HTR-8/SVneo (cell line): ENCODE measurements around the gene RPAP2.
"Not testable (repeated sequence)": the region's sequence is repeated elsewhere in the genome, so short reads cannot be mapped to it uniquely, and the experiment has no call there.

Experiments used
- DNase-seq: peaks from one replicate; pipeline ENCODE4 v3.0.0; 2011; ENCODE audit warnings: low spot score, mixed read lengths; ENCODE audit not compliant: insufficient read length
- FAIRE-seq: peaks from 2 replicates; lab custom pipeline; 2011; peaks lifted over from hg19 to GRCh38; lab: Jason Lieb, UNC

RPAP2 gene

DNA sequence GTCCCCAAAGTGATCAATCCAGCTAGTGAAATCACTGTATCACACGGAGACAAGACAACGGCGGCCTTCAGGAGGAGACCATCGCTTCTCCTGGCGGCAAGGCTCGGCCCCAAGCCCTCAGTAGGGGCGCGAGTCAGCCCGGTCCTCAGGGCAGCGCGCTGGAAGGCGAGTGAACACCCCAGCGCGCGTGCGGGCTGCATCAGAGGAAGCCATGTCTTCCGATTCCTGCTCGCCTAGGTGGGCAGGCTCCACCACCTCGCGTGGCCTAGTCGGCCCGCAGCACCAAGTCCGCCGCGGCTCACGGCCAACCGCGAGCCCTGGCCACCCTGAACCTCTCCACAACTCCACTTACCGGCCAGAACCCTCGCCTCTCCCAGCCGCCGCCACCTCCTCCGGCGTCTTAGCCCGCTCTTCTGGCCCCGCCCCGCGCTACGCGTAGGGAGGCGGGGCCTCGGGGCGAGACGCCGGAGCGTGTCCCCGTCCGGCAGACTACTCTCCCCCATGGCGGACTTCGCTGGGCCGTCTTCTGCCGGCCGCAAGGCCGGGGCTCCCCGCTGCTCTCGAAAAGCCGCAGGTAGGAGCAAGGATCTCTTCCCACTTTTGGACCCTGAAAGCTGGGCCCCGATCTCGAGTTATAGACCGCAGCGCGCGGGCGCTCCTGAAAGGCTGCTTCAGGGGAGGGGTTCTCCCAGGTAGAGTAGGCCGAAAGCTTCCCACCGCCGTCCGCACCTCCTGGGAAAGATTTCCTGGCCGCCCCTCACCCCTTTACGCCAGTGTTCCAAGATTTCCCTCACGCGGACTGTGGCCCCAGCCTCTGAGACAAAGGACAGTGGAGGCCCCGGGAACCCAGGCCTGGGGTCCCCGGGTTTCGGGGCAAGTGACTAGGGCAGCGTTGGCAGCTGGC lies at the start of gene RPAP2, which contains the start of gene GLMN:
TSS of gene RPAP2 (plus strand) at position 487 of the 904 bp plus-strand sequence. CDS start at position 502, 15 bp downstream.
TSS of gene GLMN (minus strand) at position 415 of the 904 bp plus-strand sequence. CDS start 988 bp downstream, outside the sequence.
- peak; percentile 76 for FAIRE-seq
- DNase-seq, result peak; percentile 74

DNA sequence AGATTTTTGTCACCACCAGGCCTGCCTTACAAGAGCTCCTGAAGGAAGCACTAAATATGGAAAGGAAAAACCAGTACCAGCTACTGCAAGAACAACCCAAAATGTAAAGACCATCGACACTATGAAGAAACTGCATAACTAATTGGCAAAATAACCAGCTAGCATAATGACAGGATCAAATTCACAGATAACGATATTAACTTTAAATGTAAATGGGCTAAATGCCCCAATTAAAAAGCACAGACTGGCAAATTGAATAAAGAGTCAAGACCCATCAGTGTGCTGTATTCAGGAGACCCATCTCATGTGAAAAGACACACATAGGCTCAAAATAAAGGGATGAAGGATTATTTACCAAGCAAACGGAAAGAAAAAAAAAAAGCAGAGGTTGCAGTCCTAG lies 44.1 kb upstream of the RPAP2 start:
- FAIRE-seq, DNase-seq: not testable (repeated sequence)

DNA sequence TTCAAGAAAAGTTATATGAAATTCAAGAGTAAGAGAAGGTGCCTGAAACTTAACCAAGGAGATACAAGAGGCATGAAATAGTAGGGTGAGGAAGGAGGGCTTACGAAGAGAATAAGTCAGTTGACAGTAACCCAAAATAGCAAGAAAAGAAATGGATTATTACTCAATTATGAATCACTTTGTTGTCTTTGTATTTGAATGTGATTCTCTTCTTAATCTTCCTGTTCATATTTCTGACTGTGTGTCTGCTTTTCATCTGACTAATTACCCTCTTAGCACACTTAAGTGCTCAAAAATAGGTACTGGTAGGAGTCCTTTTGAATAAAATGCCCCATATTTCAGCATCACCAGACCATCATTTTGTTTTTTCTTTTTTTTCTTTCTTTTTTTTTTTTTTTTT lies 39.5 kb upstream of the RPAP2 start:
- DNase-seq (no peak), FAIRE-seq (no peak)

DNA sequence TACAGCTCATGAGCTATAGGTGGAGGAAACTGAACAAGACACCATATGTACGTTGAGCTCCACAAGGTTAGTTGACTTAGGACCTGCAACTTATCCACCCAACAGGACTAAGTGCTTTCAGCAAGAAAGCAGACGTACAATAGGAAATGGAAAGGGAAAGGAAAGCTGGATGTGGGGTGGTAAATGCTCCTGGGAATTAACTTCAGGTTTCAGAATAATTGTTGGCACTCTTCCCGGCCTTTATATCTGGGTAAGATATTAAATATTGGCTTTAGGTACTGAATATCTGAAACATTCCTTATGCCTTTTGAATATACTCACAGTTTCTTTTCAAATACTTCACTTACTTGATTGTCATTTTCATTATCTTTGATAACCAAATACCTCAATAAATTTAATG lies 36.3 kb upstream of the RPAP2 start:
- no peak for FAIRE-seq
- no peak for DNase-seq

DNA sequence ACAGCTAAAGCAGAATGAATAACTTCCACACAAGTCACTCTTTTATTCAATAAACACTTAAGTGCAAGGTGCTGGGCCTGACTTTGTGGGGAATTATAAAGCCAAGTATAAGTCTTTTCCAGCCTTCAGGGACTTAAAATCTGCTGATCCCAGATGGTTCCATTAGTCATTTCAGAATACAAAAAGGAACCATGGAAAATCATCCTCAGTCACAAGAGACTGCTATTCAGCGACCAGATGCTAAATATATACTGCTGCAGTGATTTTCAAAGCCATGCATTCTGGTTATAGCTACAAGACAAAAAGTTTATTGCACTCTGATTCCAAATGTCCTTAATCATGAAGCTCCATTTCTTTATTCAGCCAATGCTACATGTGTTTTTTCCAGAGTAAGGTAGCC lies 25.8 kb upstream of the RPAP2 start:
- FAIRE-seq, result no peak

DNA sequence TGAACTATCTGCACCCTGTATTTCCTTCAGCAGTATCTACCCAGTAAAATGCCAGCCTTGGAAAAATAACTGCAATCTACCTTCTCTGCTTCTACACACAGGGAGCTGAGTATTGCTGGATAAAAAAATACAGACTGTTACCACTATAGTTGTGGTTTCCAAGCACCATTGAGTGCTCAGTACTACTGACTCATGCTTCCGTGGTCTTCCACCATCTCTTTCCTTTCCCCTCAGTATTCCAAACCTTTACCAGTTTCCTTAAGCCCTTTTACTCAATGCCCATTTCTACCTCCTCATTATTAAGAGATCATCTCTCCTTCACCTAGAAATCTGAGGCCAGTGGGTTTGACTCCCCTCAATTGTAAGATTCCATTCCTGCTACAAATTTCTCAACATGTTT lies 23.9 kb upstream of the RPAP2 start:
- no peak for FAIRE-seq
- DNase-seq, result no peak

More for the DNA sequence above, 25.8 kb upstream of the RPAP2 start:
- DNase-seq, result no peak

DNA sequence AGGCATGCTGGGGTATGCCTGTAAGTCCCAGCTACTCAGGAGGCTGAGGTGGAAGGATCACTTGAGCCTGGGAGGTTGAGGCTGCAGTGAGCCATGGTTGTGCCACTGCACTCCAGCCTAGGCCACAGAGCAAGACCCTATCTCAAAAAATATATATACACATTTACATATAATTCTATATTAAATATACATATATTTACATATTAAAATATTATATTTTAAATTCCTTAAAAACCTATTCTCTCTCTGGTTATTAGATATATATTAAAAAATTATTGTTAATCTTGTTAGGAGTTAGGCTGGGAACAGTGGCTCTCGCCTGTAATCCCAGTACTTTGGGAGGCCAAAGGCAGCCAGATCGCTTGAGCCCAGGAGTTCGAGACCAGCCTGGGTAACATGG lies 22.8 kb upstream of the RPAP2 start:
- no peak for DNase-seq
- FAIRE-seq, result no peak

DNA sequence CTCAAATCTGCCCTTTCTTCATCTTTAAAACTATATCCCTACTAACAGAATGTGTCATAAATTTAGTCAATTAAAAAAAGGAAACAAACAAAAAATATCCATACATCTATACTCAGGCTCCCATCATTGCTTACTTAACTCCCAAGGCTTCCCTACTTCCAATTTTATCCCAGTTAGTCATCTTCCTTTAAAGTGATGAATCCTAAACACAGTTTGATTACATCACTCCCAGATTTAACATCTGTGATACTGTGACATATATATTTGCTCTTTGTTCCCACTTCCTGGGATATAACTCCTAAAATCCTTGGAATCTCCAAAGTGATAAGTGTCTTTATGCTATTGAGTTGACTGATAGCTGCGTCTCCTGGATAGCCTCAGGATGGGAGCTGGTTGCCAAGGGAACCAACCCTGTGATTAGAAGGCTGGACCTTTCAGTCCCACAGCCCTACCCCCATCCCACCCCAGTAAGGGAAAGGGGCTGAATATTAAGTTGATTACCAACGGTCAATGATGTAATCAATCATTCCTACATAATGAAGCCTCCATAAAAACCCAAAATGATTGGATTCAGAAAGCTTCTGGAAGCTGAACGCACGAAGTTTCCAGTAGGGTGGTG lies 21.6 kb upstream of the RPAP2 start:
- peak; percentile 4 for DNase-seq
- no peak for FAIRE-seq

DNA sequence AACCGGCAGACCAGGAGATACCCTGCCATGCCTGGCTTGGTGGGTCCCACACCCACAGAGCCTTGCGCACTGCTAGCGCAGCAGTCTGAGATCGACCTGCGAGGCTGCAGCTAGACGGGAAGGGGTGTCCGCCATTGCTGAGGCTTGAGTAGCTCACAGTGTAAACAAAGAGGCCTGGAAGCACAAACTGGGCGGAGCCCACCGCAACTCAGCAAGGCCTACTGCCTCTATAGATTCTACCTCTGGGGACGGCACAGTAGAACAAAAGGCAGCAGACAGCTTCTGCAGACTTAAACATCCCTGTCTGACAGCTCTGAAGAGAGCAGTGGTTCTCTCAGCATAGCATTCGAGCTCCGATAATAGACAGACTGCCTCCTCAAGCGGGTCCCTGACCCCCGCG lies 19.1 kb upstream of the RPAP2 start:
- FAIRE-seq, result not testable (repeated sequence)

DNA sequence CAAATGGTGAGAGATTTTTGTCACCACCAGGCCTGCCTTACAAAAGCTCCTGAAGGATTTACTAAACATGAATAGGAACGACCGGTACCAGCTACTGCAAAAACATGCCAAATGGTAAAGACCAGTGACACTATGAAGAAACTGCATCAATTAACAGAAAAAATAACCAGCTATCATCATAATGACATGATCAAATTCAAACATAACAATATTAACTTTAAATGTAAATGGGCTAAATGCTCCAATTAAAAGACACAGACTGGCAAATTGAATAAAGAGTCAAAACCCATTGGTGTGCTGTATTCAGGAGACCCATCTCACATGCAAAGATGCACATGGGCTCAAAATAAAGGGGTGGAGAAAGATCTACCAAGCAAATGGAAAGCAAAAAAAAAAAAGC lies 17.4 kb upstream of the RPAP2 start:
- not testable (repeated sequence) for DNase-seq, FAIRE-seq

More for the DNA sequence above, 19.1 kb upstream of the RPAP2 start:
- DNase-seq, result not testable (repeated sequence)

DNA sequence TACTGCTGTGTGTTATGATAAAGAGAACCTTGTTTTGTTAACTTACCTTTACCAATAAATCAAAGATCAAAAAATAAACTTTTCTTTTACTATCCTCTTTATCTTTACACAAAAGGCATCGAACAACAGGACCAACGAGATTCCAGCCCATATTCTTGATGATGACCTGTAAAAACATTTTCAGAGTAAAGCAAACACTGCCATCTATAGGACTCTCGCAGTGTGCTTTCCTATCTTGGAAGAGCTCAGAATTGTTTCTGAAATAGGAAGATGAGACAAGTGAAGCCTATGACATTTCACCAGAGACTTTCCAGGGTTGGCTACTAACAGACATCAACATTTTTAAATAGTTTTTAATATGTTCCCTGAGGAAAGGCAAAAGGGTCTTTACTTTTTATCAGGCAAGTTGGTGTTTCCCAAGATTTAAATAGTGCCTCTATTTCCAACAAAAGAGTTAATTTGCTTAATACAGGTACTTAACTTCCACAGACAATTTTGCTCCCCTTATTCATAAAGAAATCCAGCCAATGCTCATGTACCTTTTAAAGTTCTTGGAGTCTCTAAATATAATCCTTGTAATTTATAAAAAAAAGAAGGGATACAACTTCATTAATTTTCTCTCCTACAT lies 7.4 kb upstream of the RPAP2 start:
- DNase-seq (peak; percentile 20), FAIRE-seq (no peak)

DNA sequence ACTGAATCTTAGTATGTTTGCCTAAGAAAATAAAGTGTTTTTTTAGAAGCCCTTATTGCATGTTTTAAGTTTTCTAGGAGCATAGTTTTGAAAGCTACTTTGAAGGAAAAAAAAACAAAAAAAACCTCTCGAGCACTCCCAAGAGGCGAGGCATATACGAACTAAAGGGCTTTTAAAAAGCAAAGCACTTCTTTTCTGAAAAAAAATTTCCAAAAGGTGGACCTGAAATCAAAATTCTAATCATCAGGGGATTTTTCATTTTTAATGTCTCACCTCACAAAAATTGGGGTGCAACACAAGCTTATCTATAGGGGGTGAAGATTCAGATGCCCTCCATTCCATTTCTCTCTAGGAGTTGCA lies 666 bp upstream of the RPAP2 start:
- FAIRE-seq (no peak), DNase-seq (no peak)

DNA sequence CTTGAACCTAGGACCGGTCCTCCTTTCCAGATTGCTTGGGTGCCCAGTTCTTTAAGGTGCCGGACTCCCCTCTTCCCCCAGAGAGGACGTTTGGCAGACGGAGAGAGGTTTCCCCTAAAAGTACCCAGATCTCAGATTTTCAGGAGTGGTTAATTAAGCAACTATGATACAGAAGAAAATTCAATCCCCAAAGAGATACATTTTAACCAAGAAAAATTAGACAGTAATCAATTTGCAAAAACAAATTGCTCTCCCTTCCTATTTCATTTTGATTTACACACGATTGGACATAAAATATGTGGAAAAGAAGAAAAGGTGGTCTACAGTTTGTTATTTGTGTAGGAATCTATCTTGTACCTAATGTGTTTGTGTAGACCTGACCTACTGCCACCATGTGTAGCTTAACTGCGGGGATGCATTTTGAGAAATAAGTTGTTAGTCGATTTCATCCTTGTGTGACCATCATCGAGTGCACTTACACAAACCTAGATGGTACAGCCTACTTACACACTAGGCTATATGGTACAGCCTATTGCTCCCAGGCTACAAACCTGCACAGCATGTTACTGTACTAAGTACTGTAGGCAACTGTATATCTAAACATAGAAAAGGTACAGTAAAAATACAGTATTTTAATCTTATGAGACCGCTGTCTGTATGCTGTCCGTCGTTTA lies 755 bp downstream of the RPAP2 start:
- FAIRE-seq (peak; percentile 79), DNase-seq (no peak)

DNA sequence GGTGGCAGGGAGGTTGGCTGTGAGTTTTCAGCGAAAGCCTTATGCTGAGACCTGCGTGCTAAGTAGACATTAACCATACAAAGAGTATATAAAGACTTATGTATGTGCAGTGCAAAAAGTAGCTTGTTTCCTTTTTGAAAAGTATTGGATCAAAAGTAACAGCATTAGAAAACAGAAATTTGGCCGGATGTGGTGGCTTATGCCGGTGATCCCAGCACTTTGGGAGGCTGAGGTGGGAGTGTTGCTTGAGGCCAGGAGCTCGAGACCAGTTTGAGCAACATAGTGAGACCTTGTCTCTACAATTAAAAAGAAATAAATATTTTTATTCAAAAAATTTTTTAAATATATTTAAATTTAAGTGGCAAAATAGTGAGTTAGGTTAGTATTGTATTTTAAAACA lies 2.2 kb downstream of the RPAP2 start:
- FAIRE-seq, result no peak
- DNase-seq, result no peak

DNA sequence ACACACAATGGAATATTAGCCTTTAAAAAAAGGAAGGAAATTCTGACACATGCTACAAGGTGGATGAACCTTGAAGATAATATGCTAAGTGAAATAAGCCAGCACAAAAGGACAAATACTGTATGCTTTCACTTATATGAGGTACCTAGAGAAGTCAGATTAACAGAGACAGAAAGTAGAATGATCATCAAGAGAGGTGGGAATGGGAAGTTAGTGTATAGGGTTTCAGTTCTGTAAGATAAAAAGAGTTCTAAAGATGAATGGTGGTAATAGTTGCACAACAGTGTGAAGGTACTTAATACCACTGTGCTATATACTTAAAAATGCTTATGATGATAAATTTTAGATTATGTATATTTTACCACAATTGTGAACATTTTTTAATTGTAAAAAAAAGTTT lies 7.2 kb downstream of the RPAP2 start:
- FAIRE-seq, result no peak
- DNase-seq, result no peak

DNA sequence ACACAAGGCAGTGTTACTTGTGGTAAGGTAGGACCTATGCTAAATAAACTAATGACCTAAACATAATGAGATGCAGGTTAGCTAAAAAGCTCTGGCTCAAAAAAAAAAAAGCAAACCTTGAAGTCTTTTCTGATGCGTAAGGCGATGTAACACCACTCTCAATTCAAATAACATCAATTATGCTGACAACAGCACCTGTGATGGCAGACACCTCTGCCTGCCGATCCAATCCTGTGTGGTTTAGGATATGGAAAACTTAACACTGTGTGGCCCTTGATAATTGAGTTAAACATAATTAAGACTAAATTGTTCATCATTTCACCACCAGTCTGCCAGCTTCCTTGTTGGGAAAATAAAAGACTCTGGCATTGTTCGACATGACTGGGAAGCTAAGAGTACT lies 9.1 kb downstream of the RPAP2 start:
- FAIRE-seq (no peak), DNase-seq (no peak)

DNA sequence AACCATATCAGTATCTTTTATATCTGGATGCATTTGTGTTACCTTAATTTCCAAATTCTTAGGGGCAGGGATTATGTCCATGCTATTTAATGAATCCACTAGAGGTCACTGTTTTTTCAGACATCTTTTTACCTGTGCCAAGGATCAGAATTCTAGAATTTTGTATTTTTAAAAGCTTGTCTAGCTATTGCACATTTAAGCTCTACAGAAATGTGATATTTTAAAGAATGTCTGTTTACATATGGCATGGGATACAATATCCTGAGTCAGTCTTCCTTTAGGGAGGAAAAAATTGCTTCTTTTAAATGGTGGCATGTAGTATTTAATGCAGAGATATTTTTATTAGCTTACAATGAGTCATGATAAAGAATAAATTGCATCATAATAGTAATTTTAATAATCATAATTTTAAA lies 11.3 kb downstream of the RPAP2 start:
- no peak for FAIRE-seq
- peak; percentile 26 for DNase-seq

DNA sequence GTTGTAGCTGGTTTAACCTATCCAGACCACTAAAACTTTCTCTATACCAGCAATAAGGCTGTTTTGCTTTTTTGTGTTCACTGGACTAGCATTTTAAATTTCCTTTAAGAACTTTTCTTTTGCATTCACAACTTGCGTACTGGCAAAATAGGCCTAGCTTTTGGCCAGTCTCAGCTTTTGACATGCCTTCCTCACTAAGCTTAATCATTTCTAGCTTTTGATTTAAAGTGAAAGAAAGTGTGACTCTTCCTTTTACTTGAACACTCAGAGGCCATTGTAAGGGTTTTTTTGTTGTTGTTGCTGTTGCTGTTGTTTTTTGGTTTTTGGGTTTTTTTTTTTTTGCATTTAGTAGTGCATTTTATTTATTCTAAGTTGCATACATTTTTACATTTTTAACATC lies 15.2 kb downstream of the RPAP2 start:
- no peak for FAIRE-seq
- no peak for DNase-seq

DNA sequence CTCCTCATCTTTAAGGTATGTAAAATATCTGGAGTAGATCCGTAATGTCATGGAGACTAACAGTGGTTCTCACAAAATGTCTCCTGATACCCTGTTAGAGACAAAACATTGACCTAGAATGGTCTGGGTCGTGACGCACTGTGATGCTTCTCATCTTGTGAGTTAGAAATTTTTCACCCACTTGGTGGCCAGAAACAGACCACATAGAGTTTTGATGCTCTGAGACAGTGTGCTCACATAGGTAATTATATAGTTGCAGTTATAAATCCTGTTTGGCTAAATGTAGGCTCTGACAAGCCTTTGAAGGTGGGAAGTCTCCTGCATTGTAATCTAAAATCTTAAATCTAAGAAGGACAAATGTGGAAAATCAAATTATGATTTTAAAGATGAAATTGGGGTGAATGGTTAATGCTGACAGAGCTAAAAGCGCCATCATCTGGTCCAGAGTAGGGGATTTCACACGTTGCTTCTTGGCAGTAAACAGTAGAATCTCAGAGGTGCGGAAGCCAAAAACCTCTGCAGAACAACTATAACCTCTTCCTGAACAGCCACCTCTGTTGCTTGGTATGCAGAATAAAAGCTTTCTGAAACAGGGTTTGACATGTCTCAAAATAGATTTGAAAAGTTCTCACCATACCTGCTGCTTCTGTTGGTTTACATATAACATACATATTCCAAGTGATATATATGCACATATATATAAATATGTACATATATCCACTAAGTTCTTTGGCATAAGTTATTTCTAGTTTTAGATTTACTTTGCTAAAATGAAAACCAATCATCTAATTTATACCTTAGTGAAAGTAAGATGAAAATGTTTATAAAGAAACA lies 17.1 kb downstream of the RPAP2 start:
- FAIRE-seq (no peak), DNase-seq (no peak)
